ENCODE results near the gene SETD5.

Gene SETD5, protein sequence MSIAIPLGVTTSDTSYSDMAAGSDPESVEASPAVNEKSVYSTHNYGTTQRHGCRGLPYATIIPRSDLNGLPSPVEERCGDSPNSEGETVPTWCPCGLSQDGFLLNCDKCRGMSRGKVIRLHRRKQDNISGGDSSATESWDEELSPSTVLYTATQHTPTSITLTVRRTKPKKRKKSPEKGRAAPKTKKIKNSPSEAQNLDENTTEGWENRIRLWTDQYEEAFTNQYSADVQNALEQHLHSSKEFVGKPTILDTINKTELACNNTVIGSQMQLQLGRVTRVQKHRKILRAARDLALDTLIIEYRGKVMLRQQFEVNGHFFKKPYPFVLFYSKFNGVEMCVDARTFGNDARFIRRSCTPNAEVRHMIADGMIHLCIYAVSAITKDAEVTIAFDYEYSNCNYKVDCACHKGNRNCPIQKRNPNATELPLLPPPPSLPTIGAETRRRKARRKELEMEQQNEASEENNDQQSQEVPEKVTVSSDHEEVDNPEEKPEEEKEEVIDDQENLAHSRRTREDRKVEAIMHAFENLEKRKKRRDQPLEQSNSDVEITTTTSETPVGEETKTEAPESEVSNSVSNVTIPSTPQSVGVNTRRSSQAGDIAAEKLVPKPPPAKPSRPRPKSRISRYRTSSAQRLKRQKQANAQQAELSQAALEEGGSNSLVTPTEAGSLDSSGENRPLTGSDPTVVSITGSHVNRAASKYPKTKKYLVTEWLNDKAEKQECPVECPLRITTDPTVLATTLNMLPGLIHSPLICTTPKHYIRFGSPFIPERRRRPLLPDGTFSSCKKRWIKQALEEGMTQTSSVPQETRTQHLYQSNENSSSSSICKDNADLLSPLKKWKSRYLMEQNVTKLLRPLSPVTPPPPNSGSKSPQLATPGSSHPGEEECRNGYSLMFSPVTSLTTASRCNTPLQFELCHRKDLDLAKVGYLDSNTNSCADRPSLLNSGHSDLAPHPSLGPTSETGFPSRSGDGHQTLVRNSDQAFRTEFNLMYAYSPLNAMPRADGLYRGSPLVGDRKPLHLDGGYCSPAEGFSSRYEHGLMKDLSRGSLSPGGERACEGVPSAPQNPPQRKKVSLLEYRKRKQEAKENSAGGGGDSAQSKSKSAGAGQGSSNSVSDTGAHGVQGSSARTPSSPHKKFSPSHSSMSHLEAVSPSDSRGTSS (N-terminal part only)

DNA sequence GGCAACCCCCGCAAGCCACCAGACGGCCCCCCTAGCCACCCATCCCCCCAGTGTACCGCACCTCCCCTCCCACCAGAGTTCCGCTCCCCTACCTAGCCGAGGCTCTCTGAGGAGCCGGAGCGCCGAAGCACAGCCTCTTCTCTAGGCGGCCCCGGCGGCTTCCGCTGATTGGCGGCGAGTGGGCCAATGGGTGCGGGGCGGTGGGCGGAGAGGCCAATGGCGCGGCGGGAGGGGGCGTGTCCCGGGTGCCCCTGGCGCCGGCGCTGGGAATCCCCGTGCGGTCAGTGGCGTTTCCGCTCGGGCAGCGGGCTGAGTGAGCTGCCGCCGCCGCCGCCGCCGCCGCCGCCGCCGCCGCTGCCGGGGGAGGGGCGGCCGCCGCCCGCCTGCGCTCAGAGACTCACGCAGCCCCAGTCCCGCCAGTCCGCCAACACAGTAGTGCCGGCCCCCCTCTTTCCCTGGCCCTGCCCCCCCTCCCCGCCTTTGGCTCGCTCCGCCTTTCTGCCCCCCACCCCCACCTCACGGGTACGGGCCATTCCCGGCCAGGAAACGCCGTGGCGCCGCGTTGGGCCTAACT is at the start of gene SETD5:
Gene SETD5 (plus strand): TSS at position 284 of the 574 bp plus-strand sequence. CDS start 31,324 bp downstream, outside the sequence.
- DNase-seq = peak; percentile 99

DNA sequence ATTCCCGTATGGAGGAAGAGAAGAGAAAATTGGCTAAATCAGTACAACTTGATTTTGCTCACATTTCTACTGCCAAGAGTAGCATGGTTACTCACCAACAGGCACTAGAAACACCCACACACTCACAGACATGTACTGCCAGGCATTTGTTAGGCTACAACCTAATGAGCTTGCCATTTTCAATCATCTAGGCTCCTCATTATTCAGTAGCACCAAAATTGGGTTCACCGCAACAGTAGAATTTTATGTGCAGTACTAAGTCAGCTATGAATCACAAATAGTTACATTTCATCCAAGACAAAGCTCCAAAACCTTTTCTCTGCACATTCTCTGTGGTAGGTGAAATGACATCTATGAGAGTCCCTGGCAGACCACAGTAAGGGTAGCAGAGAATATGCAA is 49.5 kb upstream of the SETD5 start:
- DNase-seq = no peak

DNA sequence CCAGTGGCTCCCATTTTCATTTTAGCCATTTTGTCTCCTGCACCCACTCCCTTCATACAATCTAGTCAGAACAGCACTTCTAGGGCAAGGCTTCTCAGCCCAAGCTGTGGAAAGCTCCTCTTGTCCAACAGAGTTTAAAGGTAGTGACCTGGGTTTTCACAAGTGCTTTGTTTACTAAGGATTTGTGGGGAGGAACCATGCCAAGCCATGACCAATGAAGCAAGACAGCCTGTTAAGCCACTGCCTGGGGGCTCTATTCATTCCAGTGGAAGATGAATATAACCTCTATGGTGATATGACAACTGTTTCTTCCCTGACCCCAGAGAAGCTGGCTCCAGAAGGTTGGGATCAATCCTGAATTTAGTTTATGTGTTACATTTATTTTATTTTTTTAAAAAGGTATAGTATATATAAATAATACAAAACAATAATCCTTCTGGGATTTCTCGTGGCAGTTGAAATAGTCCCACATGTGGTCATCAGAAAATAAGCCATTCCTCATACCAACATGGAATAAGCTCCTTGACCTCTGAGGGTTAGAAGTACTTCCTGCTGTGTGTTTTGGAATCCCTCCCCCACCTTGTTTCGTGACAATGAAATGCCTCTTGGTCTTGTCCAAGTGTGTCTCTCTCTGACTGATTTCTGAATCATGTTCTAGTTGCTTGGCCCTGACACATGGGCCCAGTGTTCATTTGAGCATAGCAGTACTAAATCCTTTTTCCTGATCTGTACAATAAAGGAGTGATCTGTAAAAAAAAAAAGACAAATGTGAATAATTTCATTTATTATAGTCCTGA is 47.9 kb upstream of the SETD5 start:
- no peak for DNase-seq

DNA sequence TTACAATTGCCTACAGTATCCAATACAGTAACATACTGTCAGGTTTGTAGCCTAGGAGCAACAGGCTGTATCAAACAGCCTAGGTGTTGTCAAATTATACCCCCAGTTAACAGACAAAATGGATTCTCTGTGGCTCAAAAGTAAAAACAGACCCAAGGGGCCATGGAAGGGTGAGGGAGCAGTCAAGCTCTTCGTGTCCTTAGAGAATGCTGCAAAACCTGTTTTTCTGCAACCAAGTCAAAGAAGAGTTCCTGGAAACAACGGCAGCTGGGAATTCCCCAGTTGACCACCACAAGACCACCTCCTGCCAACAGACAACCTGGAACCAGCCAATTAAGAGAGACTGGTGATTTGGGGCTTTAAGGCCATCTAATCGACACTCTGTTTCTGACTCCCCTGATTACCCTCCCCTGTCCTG is 45.7 kb upstream of the SETD5 start:
- DNase-seq = no peak

- peak; percentile 72 for DNase-seq
Measured at GRCh38 chr3:9352917-9353752, 44.3 kb upstream of the SETD5 start.

GRCh38 chr3:9361691-9362388 is 35.6 kb upstream of the SETD5 start:
- no peak for DNase-seq

DNA sequence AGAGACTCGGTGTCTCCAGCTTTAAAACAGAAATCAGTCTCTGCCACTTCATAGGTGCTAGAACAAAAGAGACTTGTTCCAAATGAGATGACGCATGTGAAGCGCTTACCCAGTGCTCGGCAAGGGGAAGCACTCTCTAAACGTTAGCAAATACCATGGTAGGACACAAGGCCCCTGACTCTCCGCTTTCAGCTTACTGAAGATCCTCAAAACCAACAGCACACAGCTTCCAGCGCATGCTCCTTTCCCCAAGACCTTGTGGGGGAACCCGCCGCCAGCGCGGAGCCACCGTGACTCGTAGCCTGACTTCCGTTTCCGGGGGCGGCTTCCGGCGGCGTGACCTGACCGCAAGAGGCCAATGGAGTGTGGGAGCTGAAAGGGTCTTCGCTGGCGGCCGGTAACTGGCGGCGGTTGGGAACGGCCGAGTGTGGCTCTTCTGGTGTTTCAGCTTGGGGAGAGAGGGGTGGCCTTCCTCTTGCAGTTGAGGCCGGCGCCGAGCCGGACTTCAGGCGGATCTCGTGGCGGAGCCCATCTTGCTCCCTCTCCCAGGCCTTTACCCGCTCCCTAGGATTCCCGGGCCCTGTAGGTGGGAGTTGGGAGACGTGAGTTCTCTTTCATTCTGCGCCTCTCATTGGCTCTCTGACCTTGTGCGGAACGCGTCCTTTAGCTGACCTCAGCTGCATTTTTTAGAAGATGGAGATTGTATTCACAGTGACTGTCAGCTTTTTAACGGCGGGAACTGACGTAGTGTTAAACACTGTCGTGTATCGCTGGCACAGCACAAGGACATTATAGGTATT is 34.5 kb upstream of the SETD5 start, which contains the start of gene THUMPD3:
Gene THUMPD3 (plus strand): TSS at position 324 of the 800 bp plus-strand sequence. CDS start 2,015 bp downstream, outside the sequence.
- peak; percentile 91 for DNase-seq

DNA sequence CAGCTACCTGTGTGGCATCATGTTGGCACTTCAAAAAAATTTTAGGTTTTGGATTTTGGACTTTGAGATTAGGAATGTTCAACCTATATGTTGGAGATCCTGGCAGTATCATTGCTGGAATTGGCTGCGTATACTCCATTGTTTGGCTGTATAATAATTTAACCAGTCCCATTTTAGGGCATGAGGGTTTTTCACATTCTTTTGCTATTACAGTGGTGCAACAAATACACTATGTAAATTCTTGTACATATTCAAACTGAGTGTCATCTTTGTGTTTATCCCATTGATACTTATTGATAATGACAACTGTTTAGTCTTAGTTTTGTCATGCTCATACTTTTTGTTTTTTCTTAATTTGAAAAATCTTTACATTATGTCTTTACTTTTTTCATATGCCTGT is 27.9 kb upstream of the SETD5 start:
- no peak for DNase-seq

- no peak for DNase-seq
Measured at GRCh38 chr3:9373465-9373864, 23.9 kb upstream of the SETD5 start.

GRCh38 chr3:9377981-9378380 is 19.4 kb upstream of the SETD5 start:
- no peak for DNase-seq

DNA sequence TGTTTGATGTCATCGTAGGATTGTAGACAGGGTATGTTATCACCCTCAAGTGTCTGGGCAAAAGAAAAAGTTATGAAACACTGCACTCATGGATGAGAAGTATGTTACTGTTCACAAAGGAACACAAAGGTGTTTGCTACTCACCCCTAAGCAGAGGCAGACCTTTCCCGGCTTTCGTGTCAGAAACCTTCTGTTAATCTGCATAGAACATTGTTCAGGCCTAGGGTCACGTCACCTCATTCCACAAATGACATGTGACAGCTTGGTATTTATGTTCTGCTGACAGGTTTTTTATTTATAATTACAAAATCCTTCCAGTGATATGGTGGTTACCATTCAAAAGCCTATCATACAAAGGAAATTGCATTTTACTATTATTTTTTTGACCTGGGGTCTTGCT is 18.1 kb upstream of the SETD5 start:
- no peak for DNase-seq

DNA sequence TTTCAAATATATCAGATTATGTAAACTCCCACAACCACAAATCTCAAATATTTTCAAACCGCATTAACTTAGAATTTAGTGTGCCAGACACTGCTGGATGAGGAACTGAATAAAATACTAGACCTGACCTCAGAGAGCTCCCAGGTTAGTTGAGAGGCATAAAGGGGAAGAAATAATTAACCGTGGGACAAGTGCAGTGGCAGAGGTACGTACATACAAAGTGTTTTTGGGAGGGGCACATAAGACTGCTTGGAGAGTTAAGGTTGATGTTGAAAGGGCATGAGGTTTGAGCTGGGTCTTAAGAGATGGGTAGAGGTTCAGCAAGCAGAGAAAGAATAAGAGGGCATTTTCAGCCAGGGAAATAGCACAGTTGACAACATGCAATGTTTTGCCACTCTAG is 17.4 kb upstream of the SETD5 start:
- DNase-seq = no peak

DNA sequence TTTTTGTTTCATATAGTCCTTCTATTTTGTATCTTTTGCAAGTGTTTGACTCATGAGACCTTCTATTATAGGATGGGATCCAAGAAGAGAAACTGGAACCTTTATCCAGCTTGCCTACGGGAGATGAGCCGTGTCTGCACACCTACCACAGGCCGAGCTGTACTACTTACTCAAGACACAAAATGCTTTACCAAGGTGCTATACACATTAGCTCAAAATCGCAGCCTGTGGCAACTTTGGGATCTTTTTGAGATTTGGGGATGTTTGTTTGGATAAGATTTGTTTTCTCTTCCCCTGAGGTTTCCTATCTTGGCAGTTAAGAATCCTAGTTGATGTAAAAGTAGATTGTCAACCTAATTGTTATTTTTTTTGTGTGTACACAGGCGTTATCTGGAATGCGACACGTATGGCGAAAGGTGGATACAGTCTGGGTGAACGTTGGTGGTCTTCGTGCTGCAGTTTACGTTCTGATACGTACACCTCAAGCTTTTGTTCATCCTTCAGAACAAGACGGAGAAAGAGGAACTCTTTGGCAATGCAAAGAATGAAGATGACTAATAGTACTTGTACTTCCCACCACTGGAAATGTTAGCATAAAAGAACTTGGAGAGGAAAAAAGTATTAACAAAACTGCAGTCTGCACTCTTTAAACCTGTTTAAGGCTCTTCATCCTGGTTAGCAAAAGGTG is 13.1 kb upstream of the SETD5 start:
- DNase-seq = no peak

DNA sequence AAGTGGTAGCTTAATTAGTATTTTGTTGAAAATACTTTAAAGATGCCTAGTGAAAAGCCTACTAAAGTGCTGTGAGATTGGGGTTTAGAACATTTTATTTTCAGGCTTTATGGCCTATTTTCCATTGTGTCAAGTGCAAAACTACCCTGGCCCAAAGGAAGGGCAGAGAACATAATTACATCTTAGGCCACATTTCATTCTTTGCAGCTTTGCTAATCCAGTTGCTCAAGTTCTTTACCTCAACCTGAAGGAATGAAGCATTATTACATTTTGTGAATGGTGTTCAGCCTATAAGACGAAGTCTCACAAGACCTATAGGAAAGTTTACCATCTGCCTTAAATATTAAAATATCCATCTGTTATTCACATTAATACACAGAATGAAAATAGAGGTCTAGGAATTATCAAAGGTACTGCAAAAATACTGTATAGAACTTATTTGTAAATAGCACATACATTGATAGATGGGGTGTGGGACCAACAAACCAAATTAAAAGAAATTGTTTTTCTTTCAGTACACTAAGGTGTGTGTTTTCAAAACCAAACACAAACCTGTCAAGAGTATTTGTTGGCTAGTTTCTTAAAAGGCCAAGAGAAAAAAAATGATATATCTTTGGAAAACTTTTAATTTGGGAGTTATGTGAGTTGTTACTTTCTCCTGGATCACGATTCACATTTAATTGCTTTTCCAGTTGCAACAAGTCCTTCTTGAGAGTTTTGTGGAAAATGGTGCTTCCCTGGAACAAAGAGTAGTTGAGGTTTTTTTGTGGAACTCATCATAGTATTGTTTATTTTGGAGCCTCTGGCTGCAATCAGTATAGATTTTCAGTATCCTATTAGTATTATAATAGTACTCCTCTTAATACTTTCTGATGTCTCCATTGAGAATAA is 12.0 kb upstream of the SETD5 start:
- no peak for DNase-seq

DNA sequence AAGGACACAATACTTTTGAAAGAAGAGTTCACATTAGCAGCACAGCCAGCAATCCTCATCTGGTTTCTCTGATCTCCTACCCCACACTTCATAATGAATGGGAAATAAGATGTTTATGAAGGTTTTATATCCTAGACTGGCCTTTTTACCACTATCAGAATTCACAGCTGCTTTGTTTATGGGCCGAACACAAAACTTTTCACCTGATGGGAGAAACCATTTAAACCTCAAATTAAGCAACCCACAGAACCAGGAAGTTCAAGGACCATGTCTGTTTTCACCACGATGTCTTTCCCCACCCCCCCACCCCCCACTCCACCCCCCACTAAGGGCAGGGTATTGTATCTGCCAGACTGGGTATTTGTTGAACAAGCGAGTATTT is 11.3 kb upstream of the SETD5 start:
- no peak for DNase-seq

DNA sequence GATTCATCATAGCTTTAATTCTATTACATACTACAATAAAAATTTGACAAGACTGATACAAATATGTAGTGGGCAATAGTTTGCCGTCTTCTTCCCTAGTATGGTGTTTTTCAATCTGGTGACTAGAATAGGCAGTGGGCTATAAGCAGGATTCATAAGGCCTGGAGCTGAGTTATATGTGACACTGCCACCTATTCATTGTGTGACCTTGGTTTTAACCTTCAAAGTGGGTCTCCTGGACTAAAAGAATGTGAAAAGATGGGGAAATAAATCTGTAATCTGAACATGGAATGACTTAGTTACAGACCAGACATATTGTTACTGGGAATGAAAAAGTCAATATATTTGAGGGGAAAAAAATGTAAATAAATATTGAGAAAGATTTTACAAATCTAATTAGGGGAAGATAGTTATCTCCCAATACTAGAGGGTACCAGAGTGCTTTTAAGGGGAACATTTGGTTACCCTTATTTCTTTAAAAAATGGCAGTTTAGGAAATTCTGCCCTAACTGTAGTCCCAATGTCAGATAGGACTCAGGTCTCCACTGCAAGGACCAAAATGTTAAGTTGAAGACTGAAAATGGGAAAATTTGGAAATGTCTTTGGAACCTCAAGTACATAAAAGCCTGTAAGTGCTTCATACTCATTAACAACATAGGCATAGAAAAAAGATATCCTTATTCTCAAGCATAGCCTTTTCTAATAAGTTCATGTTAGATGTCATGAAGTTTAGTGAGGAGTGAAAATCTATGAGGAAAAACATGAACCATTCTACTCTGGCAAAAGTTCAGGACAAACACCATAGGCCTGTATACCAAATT is 10.7 kb upstream of the SETD5 start:
- DNase-seq = no peak

- no peak for DNase-seq
Measured at GRCh38 chr3:9387322-9387655, 10.1 kb upstream of the SETD5 start.

Data from CD4-positive, alpha-beta T cell treated with Interleukin-17A for 1 hour (primary cell).